OCI-LY1 (cell line): ENCODE results near the gene MICOS13.

Source experiments
- H2AFZ ChIP-seq: fragments of 200-600 bp; sonication (generic), shearing (Covaris generic); 2 replicates; pipeline ENCODE4 v1.6.0; 2014; ENCODE audit warnings: antibody characterized with exemption, mild to moderate bottlenecking, low read length
- H3F3A ChIP-seq: fragments of 200-600 bp; sonication (generic), shearing (Covaris generic); 2 replicates; pipeline ENCODE4 v1.6.0; 2014; ENCODE audit warnings: mild to moderate bottlenecking, antibody characterized with exemption, low read length, moderate library complexity; ENCODE audit not compliant: insufficient read depth
- H3K27ac ChIP-seq: fragments of 200-600 bp; sonication (generic); 2 replicates; pipeline ENCODE4 v1.5.1; 2014; ENCODE audit warnings: low read length, mixed run types, mild to moderate bottlenecking, low read depth; ENCODE audit not compliant: poor library complexity, severe bottlenecking
- H3K27me3 ChIP-seq: fragments of 200-600 bp; sonication (generic); 2 replicates; pipeline ENCODE4 v1.6.0; 2014; ENCODE audit warnings: antibody characterized with exemption, mild to moderate bottlenecking, low read length, moderate library complexity; ENCODE audit not compliant: insufficient read depth
- H3K36me3 ChIP-seq: fragments of 200-600 bp; sonication (generic); 2 replicates; pipeline ENCODE4 v1.6.1; 2014; ENCODE audit warnings: mild to moderate bottlenecking, antibody characterized with exemption, low read length, moderate library complexity, mixed read lengths; ENCODE audit not compliant: insufficient read depth
- H3K4me1 ChIP-seq: fragments of 200-600 bp; sonication (generic); 2 replicates; pipeline ENCODE4 v1.5.1; 2014; ENCODE audit warnings: mild to moderate bottlenecking, low read length, moderate library complexity; ENCODE audit not compliant: insufficient read depth, severe bottlenecking
- H3K4me2 ChIP-seq: fragments of 200-600 bp; sonication (generic), shearing (Covaris generic); 2 replicates; pipeline ENCODE4 v1.6.1; 2014; ENCODE audit warnings: low read length
- H3K4me3 ChIP-seq: fragments of 200-600 bp; sonication (generic); 2 replicates; pipeline ENCODE4 v1.5.1; 2014; ENCODE audit warnings: low read length, low read depth, mild to moderate bottlenecking, mixed read lengths; ENCODE audit not compliant: poor library complexity, severe bottlenecking
- H3K79me2 ChIP-seq: fragments of 200-600 bp; shearing (Covaris generic); 2 replicates; pipeline ENCODE4 v1.6.1; 2016; ENCODE audit warnings: mixed run types, low read length, mixed read lengths; ENCODE audit not compliant: insufficient read depth
- H3K9ac ChIP-seq: fragments of 200-600 bp; sonication (generic), shearing (Covaris generic); 2 replicates; pipeline ENCODE4 v1.6.1; 2014; ENCODE audit warnings: mild to moderate bottlenecking, low read length, mixed read lengths
- H3K9me2 ChIP-seq: fragments of 200-600 bp; sonication (generic), shearing (Covaris generic); 2 replicates; pipeline ENCODE4 v1.6.1; 2014; ENCODE audit warnings: low read depth, mild to moderate bottlenecking, low read length, mixed read lengths
- H3K9me3 ChIP-seq: fragments of 200-600 bp; shearing (Covaris generic); 2 replicates; pipeline ENCODE4 v1.6.1; 2014; ENCODE audit warnings: low read length, mixed read lengths
- H4K20me1 ChIP-seq: fragments of 200-600 bp; sonication (generic), shearing (Covaris generic); 2 replicates; pipeline ENCODE4 v1.6.0; 2016; ENCODE audit warnings: mild to moderate bottlenecking, low read length; ENCODE audit not compliant: insufficient read depth
- CTCF ChIP-seq: fragments of 200-600 bp; sonication (generic), shearing (Covaris generic); IDR thresholded peaks from 2 replicates; pipeline ENCODE4 v1.5.1; 2017; ENCODE audit warnings: mild to moderate bottlenecking, antibody characterized with exemption, low read length, moderate library complexity, mixed read lengths
- EZH2 ChIP-seq: fragments of 200-600 bp; sonication (generic), shearing (Covaris generic); IDR thresholded peaks from 2 replicates; pipeline ENCODE4 v1.8.0; 2017; ENCODE audit warnings: borderline replicate concordance, mixed run types, mild to moderate bottlenecking, antibody characterized with exemption, low read length, moderate library complexity, mixed read lengths

Gene MICOS13, protein sequence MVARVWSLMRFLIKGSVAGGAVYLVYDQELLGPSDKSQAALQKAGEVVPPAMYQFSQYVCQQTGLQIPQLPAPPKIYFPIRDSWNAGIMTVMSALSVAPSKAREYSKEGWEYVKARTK

GRCh38 chr19:5680437-5681368 is at the start of gene MICOS13, which contains the start of gene HSD11B1L:
Gene MICOS13, minus strand, starts transcription at chr19:5680516. Its CDS starts 30 bp downstream, at chr19:5680486.
Gene HSD11B1L, plus strand, starts transcription at chr19:5681027. Its CDS starts 3,806 bp downstream, at chr19:5684833.
- H3K27ac ChIP-seq, result peak within 1 kb of the TSS; percentile 50
- peak within 1 kb of the TSS; percentile 87 for H3K9ac ChIP-seq
- H3K36me3 ChIP-seq, result no peaks in the 10 kb centered on the region

GRCh38 chr19:5727453-5728050 is 47.2 kb upstream of the MICOS13 start:
- H3K36me3 ChIP-seq, result no peaks in the 10 kb centered on the region
- H3K4me1 ChIP-seq, result no peaks in the 10 kb centered on the region
- no peak overlapping the region for H3K4me2 ChIP-seq
- no peak overlapping the region for H3K9ac ChIP-seq
- H4K20me1 ChIP-seq, result no peaks in the 10 kb centered on the region
- H3K9me2 ChIP-seq, result no peaks in the 10 kb centered on the region
- peaks cover 3% of the 10 kb centered on the region; the same call in 1 of the 2 replicates for H3K27me3 ChIP-seq
- no peak overlapping the region for H3K4me3 ChIP-seq
- no peaks in the 10 kb centered on the region for H3K9me3 ChIP-seq
- no peaks in the 10 kb centered on the region for H3F3A ChIP-seq
- no peaks in the 10 kb centered on the region for H3K79me2 ChIP-seq
- H3K27ac ChIP-seq, result no peak overlapping the region
- no peak overlapping the region for H2AFZ ChIP-seq
- TF ChIP-seq CTCF (no peak), EZH2 (no peak)

More at GRCh38 chr19:5680437-5681368, at the start of gene MICOS13, which contains the start of gene HSD11B1L:
- no peak within 1 kb of the TSS for H2AFZ ChIP-seq
- no peaks in the 10 kb centered on the region for H3K27me3 ChIP-seq
- H3K4me2 ChIP-seq, result peak within 1 kb of the TSS; percentile 89
- H3K9me2 ChIP-seq, result no peaks in the 10 kb centered on the region
- H4K20me1 ChIP-seq, result no peaks in the 10 kb centered on the region
- no peaks in the 10 kb centered on the region for H3K9me3 ChIP-seq
- no peaks in the 10 kb centered on the region for H3K79me2 ChIP-seq
- peak within 1 kb of the TSS; percentile 86 for H3K4me3 ChIP-seq
- H3K4me1 ChIP-seq, result peaks cover 14% of the 10 kb centered on the region
- H3F3A ChIP-seq, result no peaks in the 10 kb centered on the region
- no peak for TF ChIP-seq CTCF
- TF ChIP-seq EZH2, result no peak

GRCh38 chr19:5719961-5720790 is 39.9 kb upstream of the MICOS13 start, which contains the start of the genes CATSPERD and LONP1:
Gene CATSPERD, plus strand, starts transcription at chr19:5720637. Its CDS starts 101 bp downstream, at chr19:5720738.
Gene LONP1, minus strand, starts transcription at chr19:5720146. Its CDS starts 14 bp downstream, at chr19:5720132.
- Histone ChIP-seq H3K9me3 (no peaks in the 10 kb centered on the region), H3K4me2 (peak within 1 kb of the TSS; percentile 93), H3K27me3 (no peaks in the 10 kb centered on the region), H4K20me1 (no peaks in the 10 kb centered on the region; the same call in 1 of the 2 replicates), H3K9ac (peak within 1 kb of the TSS; percentile 83), H3K9me2 (no peaks in the 10 kb centered on the region), H3K4me3 (peak within 1 kb of the TSS; percentile 77), H3K4me1 (peaks cover 30% of the 10 kb centered on the region), H3K36me3 (peaks cover 15% of the 10 kb centered on the region; the same call in 1 of the 2 replicates), H3K27ac (peak within 1 kb of the TSS; percentile 90), H3K79me2 (peaks cover 41% of the 10 kb centered on the region), H2AFZ (no peak within 1 kb of the TSS), H3F3A (no peaks in the 10 kb centered on the region)
- TF ChIP-seq CTCF, result peak; percentile 90
- TF ChIP-seq EZH2, result no peak
